HL-60 (cell line): ENCODE results near the gene NR3C2.

Experiments
- DNase-seq, 2 experiments: peaks; one replicate each; pipeline ENCODE4 v3.0.0-alpha.2; 2010 to 2020; ENCODE audit warnings: low read depth in 1 of 2, low spot score in 1 of 2
- H3K27ac ChIP-seq: fragments of 250-450 bp; sonication (Bioruptor Pico); replicated peaks from 2 replicates; pipeline ENCODE4 v1.5.1; 2020; ENCODE audit warnings: mild to moderate bottlenecking, moderate library complexity
- H3K27me3 ChIP-seq: fragments of 250-450 bp; sonication (Bioruptor Pico); 2 replicates; pipeline ENCODE4 v1.5.1; 2021; ENCODE audit warnings: mild to moderate bottlenecking, moderate library complexity; ENCODE audit not compliant: insufficient read depth, poor library complexity, severe bottlenecking
- H3K4me3 ChIP-seq: replicated peaks from 2 replicates; pipeline ENCODE4 v1.5.1; 2011; ENCODE audit warnings: mild to moderate bottlenecking, control low read depth, low read length; ENCODE audit not compliant: insufficient read depth
- CTCF ChIP-seq: IDR thresholded peaks from one replicate; pipeline ENCODE4 v1.5.1; 2011; ENCODE audit warnings: low read length, control low read depth, inconsistent platforms; ENCODE audit not compliant: insufficient read depth
- GABPA ChIP-seq: IDR thresholded peaks from 2 replicates; pipeline ENCODE4 v1.6.1; 2012; ENCODE audit warnings: low read depth
- POLR2AphosphoS5 ChIP-seq: IDR thresholded peaks from 2 replicates; pipeline ENCODE4 v1.6.1; 2012; ENCODE audit warnings: low read depth
- REST ChIP-seq: IDR thresholded peaks from 2 replicates; pipeline ENCODE4 v1.6.1; 2012; ENCODE audit warnings: low read depth; ENCODE audit not compliant: insufficient replicate concordance
- SPI1 ChIP-seq: IDR thresholded peaks from 2 replicates; pipeline ENCODE4 v1.6.1; 2012; ENCODE audit warnings: low read depth, mild to moderate bottlenecking, borderline replicate concordance

Gene NR3C2

GRCh38 chr4:148170408-148171365 is 271.5 kb downstream of the NR3C2 start:
- Histone ChIP-seq H3K4me3 (no peak overlapping the region), H3K27me3 (no peaks in the 10 kb centered on the region), H3K27ac (no peak overlapping the region)
- TF ChIP-seq GABPA, result peak; percentile 63
- no peak for TF ChIP-seq POLR2AphosphoS5
- no peak for DNase-seq

- no peak for DNase-seq
- no peak for TF ChIP-seq GABPA
- TF ChIP-seq POLR2AphosphoS5, result no peak
- no peak for TF ChIP-seq REST
- TF ChIP-seq SPI1, result no peak
- no peak for TF ChIP-seq CTCF
- H3K27ac ChIP-seq, result no peak overlapping the region
- no peaks in the 10 kb centered on the region for H3K27me3 ChIP-seq
- no peak overlapping the region for H3K4me3 ChIP-seq
Observed at GRCh38 chr4:148166132-148166591, 276.1 kb downstream of the NR3C2 start.

- TF ChIP-seq REST, result no peak
- Histone ChIP-seq H3K4me3 (no peak overlapping the region), H3K27ac (no peak overlapping the region), H3K27me3 (no peaks in the 10 kb centered on the region)
- no peak for DNase-seq
Observed at GRCh38 chr4:148164557-148164956, 277.7 kb downstream of the NR3C2 start.

GRCh38 chr4:148162991-148163390 is 279.2 kb downstream of the NR3C2 start:
- Histone ChIP-seq H3K27ac (no peak overlapping the region), H3K4me3 (no peak overlapping the region), H3K27me3 (no peaks in the 10 kb centered on the region)
- no peak for TF ChIP-seq POLR2AphosphoS5
- no peak for TF ChIP-seq CTCF
- no peak for TF ChIP-seq SPI1
- TF ChIP-seq GABPA, result no peak
- no peak for TF ChIP-seq REST
- DNase-seq, result no peak
